Spinal cord (tissue), 10 donors: ENCODE measurements around the gene FABP1. TPM values are rescaled to one million over a fixed set of nuclear protein-coding genes. Genes with fewer than 3 reads are reported as not detected.

Experiments used
- DNase-seq, 6 donors: peaks; one replicate each; pipeline versions ENCODE4 v3.0.0 to v3.0.0-alpha.2; 2013 to 2015; ENCODE audit warnings: low spot score in 6 of 6, low read depth in 4 of 6
- H3K27ac ChIP-seq: one replicate; pipeline ENCODE4 v1.5.1; 2013; ENCODE audit warnings: low read depth, low read length, control low read depth
- H3K27me3 ChIP-seq: one replicate; pipeline ENCODE4 v1.6.1; 2013; ENCODE audit warnings: low read length; ENCODE audit not compliant: control insufficient read depth, insufficient read depth
- H3K36me3 ChIP-seq: one replicate; pipeline ENCODE4 v1.6.1; 2013; ENCODE audit warnings: low read length; ENCODE audit not compliant: control insufficient read depth, insufficient read depth
- H3K4me1 ChIP-seq: one replicate; pipeline ENCODE4 v1.6.1; 2013; ENCODE audit warnings: low read length; ENCODE audit not compliant: control insufficient read depth, insufficient read depth
- H3K4me3 ChIP-seq: one replicate; pipeline ENCODE4 v1.5.1; 2013; ENCODE audit warnings: low read depth, low read length, control low read depth
- H3K9me3 ChIP-seq: one replicate; pipeline ENCODE4 v1.6.1; 2013; ENCODE audit warnings: low read length; ENCODE audit not compliant: control insufficient read depth, insufficient read depth
- WGBS: methylation state at CpG from one replicate; pipeline ENCODE4 v1.1.5; 2013; ENCODE audit warnings: missing lambda C conversion rate; ENCODE audit not compliant: insufficient coverage; 5-methylcytosine and 5-hydroxymethylcytosine counted together
- polyA plus RNA-seq, 2 donors: library from polyadenylated mRNA; unstranded; fragments of 120-200 nt; gene quantifications; one replicate each; pipeline ENCODE4 v1.2.1, GENCODE V29; 2013; ENCODE audit not compliant: insufficient read length in 2 of 2
- total RNA-seq, 2 donors: library from RNA; depleted of rRNA in 1 of 2; stranded (reverse); fragments of 120-200 nt in 1 of 2; fragments of >200 nt in 1 of 2; gene quantifications; one replicate each; pipeline versions ENCODE4 v1.2.3 to v1.2.4, GENCODE V29; 2013 to 2014
- donor health status: healthy.

FABP1 gene
- total and polyA plus RNA-seq, 4 donors: 0.39 to 0.80 (median 0.48) TPM; not detected in 1

GRCh38 chr2:88116669-88117432 is 11.0 kb downstream of the FABP1 start:
- no peak overlapping the region for H3K4me3 ChIP-seq
- DNase-seq: no peak
- no peaks in the 10 kb centered on the region for H3K4me1 ChIP-seq
- H3K27me3 ChIP-seq: no peaks in the 10 kb centered on the region
- H3K27ac ChIP-seq: no peak overlapping the region
- no peaks in the 10 kb centered on the region for H3K36me3 ChIP-seq
- 84% methylated on average over 16 of the region's 18 CpGs for WGBS
- no peaks in the 10 kb centered on the region for H3K9me3 ChIP-seq

- H3K4me1 ChIP-seq: no peaks in the 10 kb centered on the region
- no peak overlapping the region for H3K4me3 ChIP-seq
- H3K27ac ChIP-seq: no peak overlapping the region
- no peak for DNase-seq
- WGBS: 94% methylated on average over 8 of the region's 10 CpGs
- H3K27me3 ChIP-seq: no peaks in the 10 kb centered on the region
- no peaks in the 10 kb centered on the region for H3K36me3 ChIP-seq
- no peaks in the 10 kb centered on the region for H3K9me3 ChIP-seq
Observed at GRCh38 chr2:88115825-88116518, 11.9 kb downstream of the FABP1 start.

GRCh38 chr2:88114889-88115288 is 13.0 kb downstream of the FABP1 start:
- whole genome bisulfite sequencing: 46% methylated on average over 4 of the region's 5 CpGs
- no peak overlapping the region for H3K27ac ChIP-seq

GRCh38 chr2:88113069-88113468 is 14.8 kb downstream of the FABP1 start:
- no peaks in the 10 kb centered on the region for H3K4me1 ChIP-seq
- H3K4me3 ChIP-seq: no peak overlapping the region
- no peak for DNase-seq
- H3K27ac ChIP-seq: no peak overlapping the region
- no CpG with 5 or more reads among the region's 2 CpGs for WGBS
- no peaks in the 10 kb centered on the region for H3K27me3 ChIP-seq
- no peaks in the 10 kb centered on the region for H3K9me3 ChIP-seq
- H3K36me3 ChIP-seq: no peaks in the 10 kb centered on the region

More at GRCh38 chr2:88114889-88115288, 13.0 kb downstream of the FABP1 start:
- no peaks in the 10 kb centered on the region for H3K4me1 ChIP-seq
- no peak overlapping the region for H3K4me3 ChIP-seq
- H3K9me3 ChIP-seq: no peaks in the 10 kb centered on the region
- H3K36me3 ChIP-seq: no peaks in the 10 kb centered on the region
- H3K27me3 ChIP-seq: no peaks in the 10 kb centered on the region
- DNase-seq: peak in 1 of 6 donors; percentile 27

GRCh38 chr2:88110830-88111229 is 17.0 kb downstream of the FABP1 start:
- Histone ChIP-seq H3K4me1 (no peaks in the 10 kb centered on the region), H3K27me3 (no peaks in the 10 kb centered on the region), H3K9me3 (no peaks in the 10 kb centered on the region), H3K27ac (no peak overlapping the region), H3K4me3 (no peak overlapping the region), H3K36me3 (no peaks in the 10 kb centered on the region)
- WGBS: 76% methylated on average over 2 of the region's 2 CpGs
- DNase-seq: no peak

- no peaks in the 10 kb centered on the region for H3K27me3 ChIP-seq
- no peak overlapping the region for H3K4me3 ChIP-seq
- H3K36me3 ChIP-seq: no peaks in the 10 kb centered on the region
- H3K9me3 ChIP-seq: no peaks in the 10 kb centered on the region
- WGBS: no CpG with 5 or more reads among the region's 4 CpGs
- no peak overlapping the region for H3K27ac ChIP-seq
- no peaks in the 10 kb centered on the region for H3K4me1 ChIP-seq
- DNase-seq: no peak
Observed at GRCh38 chr2:88108796-88109195, 19.1 kb downstream of the FABP1 start.

GRCh38 chr2:88100489-88100858 is 27.4 kb downstream of the FABP1 start:
- no peak overlapping the region for H3K4me3 ChIP-seq
- H3K27ac ChIP-seq: no peak overlapping the region
- H3K36me3 ChIP-seq: no peaks in the 10 kb centered on the region
- no peaks in the 10 kb centered on the region for H3K27me3 ChIP-seq
- no peaks in the 10 kb centered on the region for H3K9me3 ChIP-seq
- peak in 1 of 6 donors; percentile 25 for DNase-seq
- H3K4me1 ChIP-seq: peaks cover 4% of the 10 kb centered on the region
- WGBS: 27% methylated on average over 1 of the region's 3 CpGs

GRCh38 chr2:88099798-88100488 is 27.9 kb downstream of the FABP1 start:
- Histone ChIP-seq H3K27me3 (no peaks in the 10 kb centered on the region), H3K27ac (no peak overlapping the region), H3K4me1 (peaks cover 8% of the 10 kb centered on the region), H3K36me3 (no peaks in the 10 kb centered on the region), H3K4me3 (no peak overlapping the region), H3K9me3 (no peaks in the 10 kb centered on the region)
- WGBS: 28% methylated on average over 4 of the region's 5 CpGs
- no peak for DNase-seq

GRCh38 chr2:88098558-88098900 is 29.3 kb downstream of the FABP1 start:
- Histone ChIP-seq H3K9me3 (no peaks in the 10 kb centered on the region), H3K4me1 (peaks cover 8% of the 10 kb centered on the region), H3K27me3 (no peaks in the 10 kb centered on the region), H3K4me3 (no peak overlapping the region), H3K36me3 (no peaks in the 10 kb centered on the region), H3K27ac (no peak overlapping the region)
- DNase-seq: no peak
